ENCODE measurements around the gene OPCML. TPM values are rescaled to one million over a fixed set of nuclear protein-coding genes. Genes with fewer than 3 reads are reported as not detected.
A peak's percentile ranks its signal among the peaks of the same experiment; 100 is the strongest.

The OPCML gene
- total RNA-seq, 3 donors from 2014 or later (not counting 1 experiment from before 2014, with no cell fraction given): not detected

GRCh38 chr11:132721526-132721925, 810.8 kb downstream of the OPCML start:
- Mint-ChIP-seq H3K4me3 (no peak overlapping the region), H3K9me3 (peaks cover 0 to 5% of the 10 kb centered on the region in 2 donors), H3K36me3 (no peaks in the 10 kb centered on the region), H3K27ac (no peak overlapping the region), H3K4me1 (peaks cover 25 to 28% of the 10 kb centered on the region in 2 donors), H3K27me3 (ENCODE audit: low read depth in 2 of 2) (peaks cover 8% of the 10 kb centered on the region in 2 donors)
- DNase-seq (no peak), ATAC-seq (no peak)
- Histone ChIP-seq H3K4me1 (ENCODE audit: control insufficient read depth, insufficient read depth, low read length) (peaks cover 31% of the 10 kb centered on the region), H3K27me3 (ENCODE audit: control insufficient read depth, insufficient read depth, low read length) (peaks cover 5% of the 10 kb centered on the region), H3K27ac (ENCODE audit: low read length) (no peak overlapping the region), H3K9me3 (ENCODE audit: control insufficient read depth, insufficient read depth, low read length) (no peaks in the 10 kb centered on the region), H3K4me3 (ENCODE audit: low read length) (no peak overlapping the region), H3K36me3 (ENCODE audit: control insufficient read depth, insufficient read depth, low read length) (no peaks in the 10 kb centered on the region)
- 47% methylated on average over 5 of the region's 5 CpGs for WGBS (ENCODE audit: insufficient coverage)
- intact Hi-C loops (cut with micrococcal nuclease): no loop called here
- no peak for TF ChIP-seq CTCF (IDR thresholded peaks at IDR 0.05)

GRCh38 chr11:132719684-132720083, 812.6 kb downstream of the OPCML start:
- DNase-seq: peak in 1 of 2 donors; percentile 12
- Histone ChIP-seq H3K27me3 (ENCODE audit: control insufficient read depth, insufficient read depth, low read length) (peaks cover 5% of the 10 kb centered on the region), H3K27ac (ENCODE audit: low read length) (no peak overlapping the region), H3K36me3 (ENCODE audit: control insufficient read depth, insufficient read depth, low read length) (no peaks in the 10 kb centered on the region), H3K4me1 (ENCODE audit: control insufficient read depth, insufficient read depth, low read length) (peaks cover 31% of the 10 kb centered on the region), H3K9me3 (ENCODE audit: control insufficient read depth, insufficient read depth, low read length) (no peaks in the 10 kb centered on the region), H3K4me3 (ENCODE audit: low read length) (no peak overlapping the region)
- ATAC-seq: no peak
- TF ChIP-seq CTCF (IDR thresholded peaks at IDR 0.05): no peak
- intact Hi-C loops (cut with micrococcal nuclease): no loop called here
- no peaks in the 10 kb centered on the region for H3K36me3 Mint-ChIP-seq
- H3K9me3 Mint-ChIP-seq: no peaks in the 10 kb centered on the region
- H3K4me3 Mint-ChIP-seq: peak overlapping the region; percentile 77
- peaks cover 25 to 28% of the 10 kb centered on the region in 2 donors for H3K4me1 Mint-ChIP-seq
- WGBS (ENCODE audit: insufficient coverage): 37% methylated on average over 4 of the region's 4 CpGs
- peak overlapping the region; percentile 67 to 73 for H3K27ac Mint-ChIP-seq
- peaks cover 8% of the 10 kb centered on the region in 2 donors for H3K27me3 Mint-ChIP-seq (ENCODE audit: low read depth in 2 of 2)

- peaks cover 25 to 28% of the 10 kb centered on the region in 2 donors for H3K4me1 Mint-ChIP-seq
- Histone ChIP-seq H3K27me3 (ENCODE audit: control insufficient read depth, insufficient read depth, low read length) (peaks cover 5% of the 10 kb centered on the region), H3K4me3 (ENCODE audit: low read length) (no peak overlapping the region), H3K9me3 (ENCODE audit: control insufficient read depth, insufficient read depth, low read length) (no peaks in the 10 kb centered on the region), H3K27ac (ENCODE audit: low read length) (peak overlapping the region; percentile 5), H3K36me3 (ENCODE audit: control insufficient read depth, insufficient read depth, low read length) (no peaks in the 10 kb centered on the region), H3K4me1 (ENCODE audit: control insufficient read depth, insufficient read depth, low read length) (peaks cover 31% of the 10 kb centered on the region)
- H3K4me3 Mint-ChIP-seq: peak overlapping the region; percentile 77
- TF ChIP-seq CTCF (IDR thresholded peaks at IDR 0.05): no peak
- no peaks in the 10 kb centered on the region for H3K36me3 Mint-ChIP-seq
- peak; percentile 70 to 85 (median 73) for ATAC-seq
- peak; percentile 18 to 71 for DNase-seq
- intact Hi-C loops (cut with micrococcal nuclease): no loop called here
- 15% methylated on average over 27 of the region's 27 CpGs for WGBS (ENCODE audit: insufficient coverage)
- peaks cover 8 to 14% of the 10 kb centered on the region in 2 donors for H3K27me3 Mint-ChIP-seq (ENCODE audit: low read depth in 2 of 2)
- no peaks in the 10 kb centered on the region for H3K9me3 Mint-ChIP-seq
- peak overlapping the region; percentile 67 to 73 for H3K27ac Mint-ChIP-seq
Measured at GRCh38 chr11:132718711-132719671, 813.3 kb downstream of the OPCML start.

All from natural killer cell (primary cell).